KOPT-K1 (cell line): ENCODE measurements around the gene UGT1A5.

Experiments used
- H3K27ac ChIP-seq: fragments of 200-600 bp; sonication (generic); 2 replicates; pipeline ENCODE4 v1.5.1; 2016; ENCODE audit warnings: antibody characterized with exemption, mild to moderate bottlenecking, low read depth, low read length; ENCODE audit not compliant: poor library complexity, severe bottlenecking
- H3K36me3 ChIP-seq: fragments of 200-600 bp; sonication (generic); 2 replicates; pipeline ENCODE4 v1.5.1; 2017; ENCODE audit warnings: antibody characterized with exemption, mild to moderate bottlenecking, low read length, moderate library complexity; ENCODE audit not compliant: insufficient read depth
- H3K9me3 ChIP-seq: fragments of 200-600 bp; sonication (generic); 2 replicates; pipeline ENCODE4 v1.5.1; 2017; ENCODE audit warnings: antibody characterized with exemption, low read length, mild to moderate bottlenecking; ENCODE audit not compliant: insufficient read depth, poor library complexity, severe bottlenecking

UGT1A5 gene

DNA sequence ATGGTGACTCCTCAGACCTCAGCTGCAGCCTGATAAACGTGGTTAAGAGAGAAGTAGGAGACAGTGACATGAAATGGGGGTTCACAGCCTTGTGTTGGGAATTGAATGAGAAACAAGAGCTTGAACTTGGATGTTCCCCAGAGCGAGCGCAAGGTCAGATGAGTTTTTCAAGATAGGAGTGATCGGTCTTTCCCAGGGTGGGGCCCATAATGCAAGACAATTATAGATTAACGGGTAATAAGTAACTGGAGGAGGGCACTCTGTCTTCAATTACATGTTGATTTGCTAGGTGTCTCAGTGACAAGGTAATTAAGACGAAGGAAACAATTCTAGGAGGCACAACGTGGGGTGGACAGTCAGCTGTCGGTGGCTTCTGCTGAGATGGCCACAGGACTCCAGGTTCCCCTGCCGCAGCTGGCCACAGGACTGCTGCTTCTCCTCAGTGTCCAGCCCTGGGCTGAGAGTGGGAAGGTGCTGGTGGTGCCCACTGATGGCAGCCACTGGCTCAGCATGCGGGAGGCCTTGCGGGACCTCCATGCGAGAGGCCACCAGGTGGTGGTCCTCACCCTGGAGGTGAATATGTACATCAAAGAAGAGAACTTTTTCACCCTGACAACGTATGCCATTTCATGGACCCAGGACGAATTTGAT is at the start of gene UGT1A5:
UGT1A5 (plus strand) TSS at position 297 of the 651 bp plus-strand sequence; CDS start at position 382, 85 bp downstream.
- no peaks in the 10 kb centered on the region for H3K36me3 ChIP-seq
- no peaks in the 10 kb centered on the region for H3K9me3 ChIP-seq
- H3K27ac ChIP-seq = no peak within 1 kb of the TSS

- Histone ChIP-seq H3K27ac (no peak overlapping the region), H3K36me3 (no peaks in the 10 kb centered on the region), H3K9me3 (no peaks in the 10 kb centered on the region)
These were observed 48.8 kb upstream of the UGT1A5 start for GRCh38 chr2:233663911-233664310.

- no peak overlapping the region for H3K27ac ChIP-seq
- H3K9me3 ChIP-seq = no peaks in the 10 kb centered on the region
- H3K36me3 ChIP-seq = no peaks in the 10 kb centered on the region
These were observed 44.0 kb upstream of the UGT1A5 start for GRCh38 chr2:233668605-233669260.

GRCh38 chr2:233671290-233672161 is 41.2 kb upstream of the UGT1A5 start, which contains the start of gene UGT1A9:
TSS of gene UGT1A9 (plus strand) at chr2:233671898. CDS start at chr2:233671935, 37 bp downstream.
- Histone ChIP-seq H3K27ac (no peak within 1 kb of the TSS), H3K36me3 (no peaks in the 10 kb centered on the region), H3K9me3 (no peaks in the 10 kb centered on the region)

DNA sequence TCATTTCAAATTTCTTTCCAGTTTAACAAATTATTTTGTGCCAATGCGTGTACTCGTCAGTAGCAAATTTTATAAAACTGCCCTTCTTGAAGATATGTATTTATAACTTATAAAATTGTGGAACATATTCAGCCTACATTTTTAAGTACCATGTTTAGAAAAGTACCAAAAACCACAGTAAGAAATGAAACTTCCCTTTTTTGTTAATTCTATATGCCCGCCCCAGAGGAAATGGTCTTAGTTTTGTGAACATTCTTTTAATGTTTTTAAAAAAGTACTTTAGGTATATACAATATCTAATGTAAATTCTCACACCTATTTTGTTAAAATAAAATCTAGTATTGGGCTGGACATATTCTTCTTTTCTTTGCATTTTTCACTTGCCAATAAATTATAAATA is 39.8 kb upstream of the UGT1A5 start:
- H3K27ac ChIP-seq = no peak overlapping the region

DNA sequence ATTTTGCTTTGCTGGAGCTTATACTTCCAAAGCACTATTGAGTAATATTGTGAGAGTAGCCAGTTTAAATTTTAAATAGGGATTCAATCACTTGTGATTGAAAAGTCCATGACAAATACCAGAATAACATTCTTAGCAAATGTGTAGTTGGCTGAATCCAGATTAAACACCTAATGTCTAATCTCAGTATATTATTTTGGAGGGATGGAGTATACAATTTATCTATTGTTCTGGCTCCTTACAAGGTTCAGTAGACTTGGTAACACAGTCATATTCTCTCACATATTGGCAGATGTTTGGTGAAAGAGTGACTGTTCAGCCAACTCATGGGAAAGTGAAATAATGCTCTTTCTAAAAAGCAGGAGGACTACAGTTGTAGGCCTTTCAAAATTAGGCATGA is 38.8 kb upstream of the UGT1A5 start:
- H3K27ac ChIP-seq = no peak overlapping the region
- H3K36me3 ChIP-seq = no peaks in the 10 kb centered on the region
- no peaks in the 10 kb centered on the region for H3K9me3 ChIP-seq

More for the DNA sequence above, 39.8 kb upstream of the UGT1A5 start:
- Histone ChIP-seq H3K9me3 (no peaks in the 10 kb centered on the region), H3K36me3 (no peaks in the 10 kb centered on the region)

DNA sequence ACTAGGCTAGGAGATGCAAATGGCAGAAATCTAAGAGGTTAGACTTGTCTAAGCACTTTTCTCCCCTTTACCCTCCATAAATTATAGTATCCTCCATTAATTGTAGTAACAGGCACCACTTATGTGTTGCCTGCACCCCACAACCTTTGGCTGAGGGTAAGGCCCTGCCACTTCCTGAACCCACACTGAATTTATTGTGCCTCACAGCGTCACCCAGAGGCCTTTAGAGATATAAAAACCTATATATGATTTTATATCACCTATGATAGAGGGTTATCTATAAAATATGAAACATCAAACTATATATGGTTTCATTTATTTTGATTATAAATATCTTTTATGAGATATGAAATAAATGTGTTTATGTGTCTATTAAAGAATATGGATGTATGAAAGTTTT is 38.4 kb upstream of the UGT1A5 start:
- H3K36me3 ChIP-seq = no peaks in the 10 kb centered on the region
- no peak overlapping the region for H3K27ac ChIP-seq
- no peaks in the 10 kb centered on the region for H3K9me3 ChIP-seq

- Histone ChIP-seq H3K9me3 (no peaks in the 10 kb centered on the region), H3K27ac (no peak overlapping the region), H3K36me3 (no peaks in the 10 kb centered on the region)
These were observed 37.7 kb upstream of the UGT1A5 start for GRCh38 chr2:233674995-233675394.

- Histone ChIP-seq H3K9me3 (no peaks in the 10 kb centered on the region), H3K27ac (no peak overlapping the region)
These were observed 36.7 kb upstream of the UGT1A5 start for GRCh38 chr2:233676046-233676445.

DNA sequence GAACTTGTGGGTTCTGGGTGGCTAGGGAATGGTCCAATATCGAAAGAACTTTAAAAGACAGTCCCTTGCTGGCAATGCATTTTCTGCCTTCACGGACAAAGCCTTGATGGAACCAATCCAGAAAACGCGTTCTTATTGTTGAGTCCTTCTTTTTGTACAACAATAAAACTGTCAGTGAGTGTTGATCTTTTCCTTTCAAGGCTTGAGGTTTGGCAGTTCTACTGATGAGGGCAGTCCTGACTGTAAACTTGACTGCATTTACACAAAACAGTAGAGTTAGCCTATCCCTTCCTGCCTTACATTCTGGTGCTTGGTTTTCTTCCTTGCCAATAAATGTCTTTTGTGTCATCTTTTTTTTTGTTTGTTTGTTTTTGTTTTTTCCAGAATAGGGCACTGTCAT is 33.5 kb upstream of the UGT1A5 start:
- Histone ChIP-seq H3K27ac (no peak overlapping the region), H3K36me3 (no peaks in the 10 kb centered on the region), H3K9me3 (no peaks in the 10 kb centered on the region)

More at GRCh38 chr2:233676046-233676445, 36.7 kb upstream of the UGT1A5 start:
- no peaks in the 10 kb centered on the region for H3K36me3 ChIP-seq

- Histone ChIP-seq H3K36me3 (no peaks in the 10 kb centered on the region), H3K27ac (no peak overlapping the region), H3K9me3 (no peaks in the 10 kb centered on the region)
These were observed 32.2 kb upstream of the UGT1A5 start for GRCh38 chr2:233680361-233681045.

- Histone ChIP-seq H3K27ac (no peak within 1 kb of the TSS), H3K36me3 (no peaks in the 10 kb centered on the region), H3K9me3 (no peaks in the 10 kb centered on the region)
These were observed 31.1 kb upstream of the UGT1A5 start, which contains the start of gene UGT1A7 for GRCh38 chr2:233681521-233682099. TSS of gene UGT1A7 (plus strand) at chr2:233681901. CDS start at chr2:233681938, 37 bp downstream.

DNA sequence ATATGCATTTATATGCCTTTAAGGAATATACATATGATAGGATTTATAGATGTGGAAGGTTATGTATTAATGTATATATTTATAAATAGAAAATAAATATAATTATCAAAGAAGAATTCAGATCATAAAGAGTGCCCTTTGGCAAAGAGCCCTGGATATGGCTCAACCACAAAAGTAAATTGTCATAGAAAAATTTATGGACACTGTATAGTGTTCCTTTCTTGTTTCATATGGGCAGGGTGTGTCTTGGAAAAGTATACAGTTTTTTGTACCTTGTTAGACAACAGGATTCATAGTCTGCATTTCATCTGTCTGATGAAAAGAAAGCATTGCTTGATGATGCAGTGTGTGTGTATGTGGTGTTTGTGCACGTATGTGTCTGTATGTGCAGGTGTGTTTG is 28.1 kb upstream of the UGT1A5 start:
- no peaks in the 10 kb centered on the region for H3K9me3 ChIP-seq
- no peaks in the 10 kb centered on the region for H3K36me3 ChIP-seq
- H3K27ac ChIP-seq = no peak overlapping the region

GRCh38 chr2:233686928-233687327 is 25.8 kb upstream of the UGT1A5 start:
- H3K36me3 ChIP-seq = no peaks in the 10 kb centered on the region
- H3K27ac ChIP-seq = no peak overlapping the region
- H3K9me3 ChIP-seq = no peaks in the 10 kb centered on the region
